AG08395 (cell line): ENCODE results near the gene H2BK1.

Source experiments
- DNase-seq: peaks from one replicate; pipeline ENCODE4 v3.0.0; 2012; ENCODE audit warnings: mixed read lengths, low spot score

Gene H2BK1

GRCh38 chr7:151245360-151246101 lies 35.2 kb upstream of the H2BK1 start:
- peak; percentile 71 for DNase-seq

GRCh38 chr7:151244841-151245346 lies 34.6 kb upstream of the H2BK1 start:
- no peak for DNase-seq

GRCh38 chr7:151244196-151244840 lies 34.0 kb upstream of the H2BK1 start:
- DNase-seq: peak; percentile 77

GRCh38 chr7:151243408-151244195 lies 33.3 kb upstream of the H2BK1 start:
- no peak for DNase-seq

- no peak for DNase-seq
These were observed 32.7 kb upstream of the H2BK1 start for GRCh38 chr7:151243045-151243349.

GRCh38 chr7:151242159-151243044 lies 32.1 kb upstream of the H2BK1 start:
- no peak for DNase-seq

GRCh38 chr7:151241755-151242096 lies 31.4 kb upstream of the H2BK1 start:
- no peak for DNase-seq

- no peak for DNase-seq
These were observed 30.9 kb upstream of the H2BK1 start for GRCh38 chr7:151240942-151241754.

- DNase-seq: no peak
These were observed 30.2 kb upstream of the H2BK1 start for GRCh38 chr7:151240536-151240935.

- DNase-seq: no peak
These were observed 29.7 kb upstream of the H2BK1 start for GRCh38 chr7:151239837-151240459.

GRCh38 chr7:151238924-151239836 lies 28.9 kb upstream of the H2BK1 start:
- no peak for DNase-seq

GRCh38 chr7:151238190-151238810 lies 28.0 kb upstream of the H2BK1 start:
- DNase-seq: no peak

- no peak for DNase-seq
These were observed 27.2 kb upstream of the H2BK1 start for GRCh38 chr7:151237244-151238189.

- DNase-seq: no peak
These were observed 26.1 kb upstream of the H2BK1 start for GRCh38 chr7:151236406-151236805.

GRCh38 chr7:151235091-151235787 lies 25.0 kb upstream of the H2BK1 start:
- no peak for DNase-seq

GRCh38 chr7:151233804-151234203 lies 23.5 kb upstream of the H2BK1 start:
- DNase-seq: no peak
